GM18873 (cell line): Measurements from ENCODE around the gene VPS11.
"Not testable (repeated sequence)": the region's sequence is repeated elsewhere in the genome, so short reads cannot be mapped to it uniquely, and the experiment has no call there.

Experiments used
- ATAC-seq: cut with Tn5 transposase; IDR thresholded peaks from one replicate; pipeline ENCODE4 v1.9.1; 2021; ENCODE audit warnings: mild to moderate bottlenecking, moderate library complexity, moderate number of reproducible peaks; ENCODE audit not compliant: unreplicated experiment, low FRiP score

Gene VPS11

DNA sequence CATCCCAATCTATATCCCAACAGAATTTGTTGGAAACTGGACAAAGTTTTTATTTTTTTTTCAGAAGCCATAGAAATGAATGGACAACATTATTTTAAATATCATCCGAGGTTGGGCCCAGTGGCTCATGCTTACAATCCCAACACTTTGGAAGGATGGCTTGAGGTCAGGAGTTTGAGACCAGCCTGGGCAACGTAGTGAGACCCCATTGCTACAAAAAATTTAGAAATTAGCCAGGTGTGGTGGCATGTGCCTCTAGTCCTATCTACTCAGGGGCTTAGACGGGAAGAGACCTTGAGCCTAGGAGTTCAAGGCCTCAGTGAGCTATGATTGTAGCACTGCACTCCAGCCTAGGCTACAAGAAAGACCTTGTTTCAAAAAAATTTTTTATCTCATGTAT is 32.8 kb upstream of the VPS11 start:
- ATAC-seq: no peak

GRCh38 chr11:119038884-119039283 is 28.7 kb upstream of the VPS11 start:
- ATAC-seq: no peak

DNA sequence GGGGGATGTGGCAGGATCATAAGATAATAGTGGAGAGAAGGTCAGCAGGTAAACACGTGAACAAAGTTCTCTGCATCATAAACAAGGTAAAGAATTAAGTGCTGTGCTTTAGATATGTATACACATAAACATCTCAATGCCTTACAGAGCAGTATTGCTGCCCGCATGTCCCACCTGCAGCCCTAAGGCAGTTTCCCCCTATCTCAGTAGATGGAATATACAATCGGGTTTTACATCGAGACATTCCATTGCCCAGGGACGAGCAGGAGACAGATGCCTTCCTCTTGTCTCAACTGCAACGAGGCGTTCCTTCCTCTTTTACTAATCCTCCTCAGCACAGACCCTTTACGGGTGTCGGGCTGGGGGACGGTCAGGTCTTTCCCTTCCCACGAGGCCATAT is 28.1 kb upstream of the VPS11 start:
- not testable (repeated sequence) for ATAC-seq

- ATAC-seq: no peak
Measured at GRCh38 chr11:119041821-119042514, 25.6 kb upstream of the VPS11 start.

GRCh38 chr11:119042927-119043326 is 24.7 kb upstream of the VPS11 start:
- no peak for ATAC-seq

- no peak for ATAC-seq
Measured at GRCh38 chr11:119044708-119045107, 22.9 kb upstream of the VPS11 start.

GRCh38 chr11:119046489-119046888 is 21.1 kb upstream of the VPS11 start:
- no peak for ATAC-seq

- ATAC-seq: no peak
Measured at GRCh38 chr11:119047205-119047604, 20.4 kb upstream of the VPS11 start.

DNA sequence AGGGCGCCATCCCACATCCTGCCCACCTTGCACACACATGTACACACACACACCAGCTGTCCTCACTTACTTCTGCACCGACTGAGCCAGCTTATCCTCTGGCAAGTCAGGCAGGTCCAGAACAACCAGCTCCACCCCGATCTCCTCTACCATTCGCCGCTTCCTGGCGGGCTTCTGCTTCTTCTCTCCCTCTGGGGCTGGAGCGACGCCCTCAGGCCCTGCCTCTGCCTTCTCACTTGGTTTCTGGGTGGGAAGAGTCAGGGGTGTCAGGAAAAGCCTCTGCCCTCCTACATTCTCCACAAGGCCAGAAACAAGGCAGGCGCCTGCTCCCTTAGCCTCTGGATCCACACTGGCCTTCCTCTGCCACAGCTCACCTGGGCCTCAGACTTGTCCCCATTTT is 19.0 kb upstream of the VPS11 start:
- ATAC-seq: no peak

DNA sequence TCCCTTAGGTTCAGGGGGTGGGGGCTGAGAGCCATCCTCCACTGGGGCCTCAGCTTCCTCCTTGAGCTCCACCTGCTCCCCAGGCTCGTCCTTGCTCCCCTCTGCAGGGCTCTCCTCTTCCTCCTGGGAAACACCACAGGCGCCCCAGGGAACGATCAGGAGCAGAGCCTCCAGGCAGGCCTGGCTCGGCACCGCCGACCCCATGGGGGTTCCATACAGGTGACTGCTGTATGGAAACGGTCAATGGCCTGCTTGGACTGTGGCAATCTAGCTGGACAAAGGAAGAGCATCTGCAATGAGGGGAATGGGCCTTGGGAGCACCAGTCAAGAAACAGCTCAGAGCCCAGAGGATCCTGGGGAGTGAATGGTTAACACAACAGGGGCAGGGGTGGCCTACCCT is 18.5 kb upstream of the VPS11 start:
- no peak for ATAC-seq

- ATAC-seq: no peak
Measured at GRCh38 chr11:119051440-119052162, 16.0 kb upstream of the VPS11 start.

GRCh38 chr11:119052163-119052814 is 15.3 kb upstream of the VPS11 start:
- ATAC-seq: no peak

GRCh38 chr11:119054418-119054817 is 13.2 kb upstream of the VPS11 start:
- no peak for ATAC-seq

DNA sequence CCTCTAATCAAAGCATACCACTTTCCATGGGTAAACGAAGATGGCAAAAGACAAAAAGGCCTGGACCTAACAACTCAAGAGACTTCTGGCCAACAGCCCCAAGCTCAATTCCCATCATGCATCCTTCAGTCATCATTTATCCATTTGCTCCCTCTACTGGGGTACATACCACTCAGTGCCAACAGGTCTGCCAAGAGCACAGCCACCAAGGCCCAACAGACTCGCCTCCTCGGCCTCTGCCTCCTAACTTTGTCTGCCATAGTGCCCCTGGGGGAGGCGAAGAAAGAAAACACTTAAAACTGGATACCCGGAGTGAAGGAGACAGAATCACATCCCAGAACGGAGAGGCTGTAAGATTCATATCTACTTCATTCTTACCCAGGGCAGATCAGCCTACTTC is 11.7 kb upstream of the VPS11 start:
- no peak for ATAC-seq

DNA sequence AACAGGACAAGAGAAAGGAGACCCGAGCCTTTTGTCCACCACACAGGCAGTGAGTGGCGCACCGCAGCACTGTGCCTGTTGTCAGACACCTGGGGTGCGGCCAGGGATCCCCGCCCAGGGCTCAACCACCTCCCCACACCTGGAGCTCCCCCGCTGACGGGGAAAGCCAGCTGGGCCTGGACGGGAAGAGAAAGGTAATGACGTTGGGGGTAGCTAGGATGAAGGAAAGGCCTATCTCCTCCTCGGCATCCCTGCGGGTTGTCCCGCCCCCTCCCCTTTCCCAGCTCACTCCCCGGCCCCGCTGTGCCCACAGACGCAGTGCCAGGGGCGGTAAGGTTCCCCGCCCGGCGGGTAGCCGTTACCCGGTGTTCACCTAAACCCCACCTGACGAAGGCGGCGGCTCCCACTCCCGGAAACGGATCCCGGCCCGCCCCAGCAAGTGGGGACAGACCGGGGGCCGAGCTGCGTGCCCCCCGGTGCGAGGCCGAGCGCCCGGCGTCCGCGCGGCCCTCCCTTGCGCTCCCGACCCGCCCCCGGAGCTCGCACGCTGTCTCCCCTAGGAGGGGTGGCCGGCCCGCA is 11.1 kb upstream of the VPS11 start:
- ATAC-seq: peak; percentile 3

DNA sequence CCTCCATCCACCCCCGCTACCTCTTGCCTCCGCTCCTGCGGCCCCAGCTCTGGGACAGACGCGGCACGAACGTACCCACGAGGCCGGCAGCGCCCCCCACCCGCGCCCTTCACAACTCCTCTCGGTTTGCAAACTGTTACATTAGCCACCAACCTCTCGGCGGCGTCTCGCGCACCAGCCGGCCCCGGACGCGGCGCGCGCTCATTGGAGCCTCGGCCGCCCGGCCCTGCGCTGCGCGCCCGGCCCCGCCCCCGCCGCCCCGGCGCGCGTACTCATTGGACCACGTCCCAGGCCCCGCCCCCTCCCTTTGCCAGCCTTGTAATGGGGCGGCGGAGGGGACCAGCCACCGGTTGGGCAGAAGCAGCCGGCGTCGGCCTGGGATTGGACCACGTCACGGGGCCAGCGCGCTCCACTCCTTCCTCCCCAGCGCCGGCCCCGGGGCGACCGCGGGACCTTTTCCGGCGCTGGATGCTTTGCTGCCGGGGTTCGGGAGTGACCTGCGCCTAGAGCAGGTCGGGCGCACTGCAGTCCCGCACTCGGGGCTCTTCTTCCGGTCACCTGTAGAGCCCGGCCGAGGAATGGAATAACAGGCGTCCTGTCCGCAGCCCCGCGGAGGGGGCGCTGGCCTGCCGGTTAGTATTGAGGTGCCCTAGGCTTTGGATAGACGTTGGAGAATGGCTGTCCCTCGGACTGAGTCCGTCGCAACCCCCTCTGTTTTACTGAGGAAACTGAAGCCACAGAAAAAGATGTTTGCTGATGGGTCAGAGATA is 10.4 kb upstream of the VPS11 start, which contains the start of gene HYOU1:
HYOU1 (minus strand) TSS at position 206 of the 770 bp plus-strand sequence. CDS start 1,045 bp downstream, outside the sequence.
- peak; percentile 75 for ATAC-seq

GRCh38 chr11:119059128-119059527 is 8.5 kb upstream of the VPS11 start:
- ATAC-seq: not testable (repeated sequence)

- no peak for ATAC-seq
Measured at GRCh38 chr11:119061256-119061655, 6.4 kb upstream of the VPS11 start.

- no peak for ATAC-seq
Measured at GRCh38 chr11:119062779-119063178, 4.8 kb upstream of the VPS11 start.

DNA sequence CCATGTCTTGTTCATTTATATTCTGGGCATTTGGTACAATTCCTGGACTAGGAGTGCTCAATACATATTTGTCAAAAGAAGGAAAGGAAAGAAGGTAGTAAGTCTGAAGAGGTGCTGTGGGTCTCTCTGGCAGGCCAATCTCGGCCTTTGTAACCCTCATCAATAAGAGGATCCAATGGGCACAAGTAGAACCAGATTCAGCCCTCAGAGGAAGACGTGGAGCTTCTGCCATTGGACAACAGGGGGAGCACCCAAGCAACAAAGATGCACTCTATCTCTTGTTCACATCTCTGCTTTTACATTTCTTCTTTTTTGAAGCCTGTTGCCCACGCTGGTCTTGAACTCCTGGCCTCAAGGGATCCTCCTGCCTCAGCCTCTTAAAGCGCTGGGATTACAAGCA is 2.2 kb upstream of the VPS11 start:
- ATAC-seq: no peak
